HG03095 (cell line): Measurements from ENCODE around the gene ABI3BP.
A peak's percentile ranks its signal among the peaks of the same experiment; 100 is the strongest.

Experiments used
- ATAC-seq: cut with Tn5 transposase; IDR thresholded peaks from one replicate; pipeline ENCODE4 v1.9.1; 2021; ENCODE audit warnings: moderate library complexity; ENCODE audit not compliant: unreplicated experiment

ABI3BP gene

GRCh38 chr3:100780071-100780622 is 213.1 kb downstream of the ABI3BP start:
- no peak for ATAC-seq

- no peak for ATAC-seq
These were observed 213.7 kb downstream of the ABI3BP start for GRCh38 chr3:100779480-100779879.

GRCh38 chr3:100777271-100777670 is 215.9 kb downstream of the ABI3BP start:
- no peak for ATAC-seq

GRCh38 chr3:100776746-100777145 is 216.5 kb downstream of the ABI3BP start:
- no peak for ATAC-seq

GRCh38 chr3:100776097-100776729 is 217.0 kb downstream of the ABI3BP start:
- ATAC-seq = no peak

- no peak for ATAC-seq
These were observed 217.6 kb downstream of the ABI3BP start for GRCh38 chr3:100775669-100776068.

GRCh38 chr3:100775226-100775625 is 218.0 kb downstream of the ABI3BP start:
- no peak for ATAC-seq

GRCh38 chr3:100769693-100770092 is 223.5 kb downstream of the ABI3BP start:
- ATAC-seq = no peak

- no peak for ATAC-seq
These were observed 227.2 kb downstream of the ABI3BP start for GRCh38 chr3:100766069-100766468.

- ATAC-seq = no peak
These were observed 227.7 kb downstream of the ABI3BP start for GRCh38 chr3:100765437-100765975.

- no peak for ATAC-seq
These were observed 231.3 kb downstream of the ABI3BP start for GRCh38 chr3:100761951-100762350.

- ATAC-seq = peak; percentile 81
These were observed 231.8 kb downstream of the ABI3BP start for GRCh38 chr3:100761211-100761942.

GRCh38 chr3:100760377-100760776 is 232.8 kb downstream of the ABI3BP start:
- ATAC-seq = no peak

GRCh38 chr3:100759950-100760349 is 233.3 kb downstream of the ABI3BP start:
- ATAC-seq = no peak

GRCh38 chr3:100759159-100759558 is 234.1 kb downstream of the ABI3BP start:
- ATAC-seq = no peak

GRCh38 chr3:100756441-100756840 is 236.8 kb downstream of the ABI3BP start:
- no peak for ATAC-seq

GRCh38 chr3:100754563-100755334 is 238.5 kb downstream of the ABI3BP start:
- no peak for ATAC-seq

- ATAC-seq = no peak
These were observed 239.4 kb downstream of the ABI3BP start for GRCh38 chr3:100753846-100754245.

GRCh38 chr3:100748967-100749366 is 244.3 kb downstream of the ABI3BP start:
- no peak for ATAC-seq

GRCh38 chr3:100748220-100748619 is 245.0 kb downstream of the ABI3BP start:
- no peak for ATAC-seq

GRCh38 chr3:100746092-100746491 is 247.1 kb downstream of the ABI3BP start:
- no peak for ATAC-seq
